Hepatocyte (in vitro differentiated cells): ENCODE results near the gene ADGRD1. TPM values are rescaled to one million over a fixed set of nuclear protein-coding genes. Genes with fewer than 3 reads are reported as not detected.

Experiments used
- DNase-seq: peaks from one replicate; pipeline ENCODE4 v3.0.0-alpha.2; 2016; ENCODE audit warnings: low spot score
- H2AFZ ChIP-seq: fragments of 200-600 bp; sonication (generic); 2 replicates; pipeline ENCODE4 v1.6.0; 2016; ENCODE audit warnings: antibody characterized with exemption, mild to moderate bottlenecking
- H3K27ac ChIP-seq: fragments of 200-600 bp; sonication (generic); 2 replicates; pipeline ENCODE4 v1.5.1; 2016; ENCODE audit warnings: mild to moderate bottlenecking
- H3K27me3 ChIP-seq: fragments of 200-600 bp; sonication (generic); 2 replicates; pipeline ENCODE4 v1.6.1; 2016
- H3K36me3 ChIP-seq: fragments of 200-600 bp; sonication (generic); replicated peaks from 2 replicates; pipeline ENCODE4 v1.5.1; 2016; ENCODE audit warnings: low read depth; ENCODE audit not compliant: insufficient read depth
- H3K4me1 ChIP-seq: fragments of 200-600 bp; sonication (generic); 2 replicates; pipeline ENCODE4 v1.5.1; 2016; ENCODE audit warnings: mild to moderate bottlenecking, moderate library complexity; ENCODE audit not compliant: insufficient read depth
- H3K4me2 ChIP-seq: fragments of 200-600 bp; sonication (generic); 2 replicates; pipeline ENCODE4 v1.6.0; 2016
- H3K4me3 ChIP-seq: fragments of 200-600 bp; sonication (generic); 2 replicates; pipeline ENCODE4 v1.5.1; 2016; ENCODE audit warnings: mild to moderate bottlenecking
- H3K79me2 ChIP-seq: fragments of 200-600 bp; sonication (generic); 2 replicates; pipeline ENCODE4 v1.6.0; 2017; ENCODE audit warnings: mild to moderate bottlenecking
- H3K9me2 ChIP-seq: fragments of 200-600 bp; sonication (generic); replicated peaks from 2 replicates; pipeline ENCODE4 v1.6.0; 2017; ENCODE audit warnings: mild to moderate bottlenecking; ENCODE audit not compliant: insufficient read depth
- H3K9me3 ChIP-seq: fragments of 200-600 bp; sonication (generic); 2 replicates; pipeline ENCODE4 v1.5.1; 2016; ENCODE audit warnings: low read depth, mild to moderate bottlenecking
- H4K20me1 ChIP-seq: fragments of 200-600 bp; sonication (generic); 2 replicates; pipeline ENCODE4 v1.6.0; 2016; ENCODE audit warnings: mild to moderate bottlenecking; ENCODE audit not compliant: insufficient read depth, poor library complexity, severe bottlenecking
- EZH2 ChIP-seq: fragments of 200-600 bp; sonication (generic); IDR thresholded peaks from 2 replicates; pipeline ENCODE4 v1.6.1; 2016; ENCODE audit warnings: antibody characterized with exemption, mild to moderate bottlenecking, borderline replicate concordance
- EZH2phosphoT487 ChIP-seq: fragments of 200-600 bp; sonication (generic); IDR thresholded peaks from one replicate; pipeline ENCODE4 v1.6.1; 2018; ENCODE audit warnings: antibody characterized with exemption, mild to moderate bottlenecking, low read depth, moderate library complexity; ENCODE audit not compliant: unreplicated experiment, severe bottlenecking
- WGBS: methylation state at CpG from one replicate; pipeline ENCODE4 v1.1.6; 2016; ENCODE audit warnings: low lambda C conversion rate; ENCODE audit errors: missing lambda C conversion rate; 5-methylcytosine and 5-hydroxymethylcytosine counted together
- polyA plus RNA-seq: library from polyadenylated mRNA; unstranded; fragments of >200 nt; fragmentation: Nextera tagmentation; extraction: Ambion mirVana; gene quantifications from 2 replicates; pipeline ENCODE4 v1.2.1, GENCODE V29; 2016
- total RNA-seq: library from RNA; depleted of rRNA; stranded (reverse); fragments of >200 nt; gene quantifications from 2 replicates; pipeline ENCODE4 v1.2.3, GENCODE V29; 2014
- TF ChIP-seq, protein P1 (sequence below): fragments of 200-600 bp; sonication (generic); IDR thresholded peaks from 2 replicates; pipeline ENCODE4 v1.5.1; 2016; ENCODE audit warnings: antibody characterized with exemption, mild to moderate bottlenecking; ENCODE audit not compliant: poor library complexity

ADGRD1 gene
- total and polyA plus RNA-seq, 2 experiments from 2014 or later, result 18.1 to 18.5 TPM

DNA sequence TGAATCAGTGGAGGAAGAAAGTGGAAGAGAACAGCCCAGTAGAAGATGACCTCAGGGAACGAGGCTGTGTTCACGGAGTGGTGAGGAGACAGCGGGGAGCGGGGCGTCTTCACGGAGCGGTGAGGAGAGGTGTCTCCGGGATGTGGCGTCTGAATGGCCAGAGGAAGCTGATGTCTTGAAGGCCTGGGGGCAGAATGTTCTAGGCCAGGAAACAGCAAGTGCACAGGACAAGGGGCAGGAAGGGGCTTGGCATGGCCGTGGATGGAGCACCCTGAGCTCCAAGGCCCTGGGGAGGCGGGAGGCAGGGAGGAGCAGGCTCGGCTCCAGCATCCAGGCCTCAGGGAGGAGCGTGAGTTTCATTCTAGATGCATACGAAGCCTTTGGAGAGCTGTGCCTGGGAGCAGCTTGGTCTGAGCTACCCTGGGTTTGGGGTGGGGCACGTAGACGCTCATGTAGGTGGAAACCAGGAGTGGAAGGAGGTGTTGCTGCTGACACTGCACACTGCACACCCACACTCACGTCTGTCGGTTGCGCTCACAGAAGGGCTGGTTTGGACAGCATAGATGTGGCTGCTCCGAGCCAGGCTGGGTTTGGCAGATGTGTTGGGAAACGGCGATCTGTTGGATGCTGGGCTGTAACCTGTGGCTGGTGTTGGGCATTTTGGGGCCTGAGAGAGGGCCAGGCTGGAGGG is 131.6 kb downstream of the ADGRD1 start:
- Histone ChIP-seq H3K79me2 (no peaks in the 10 kb centered on the region), H3K36me3 (no peaks in the 10 kb centered on the region), H4K20me1 (no peaks in the 10 kb centered on the region), H3K4me3 (no peak overlapping the region), H3K27ac (no peak overlapping the region), H2AFZ (no peak overlapping the region), H3K4me1 (no peaks in the 10 kb centered on the region), H3K4me2 (no peak overlapping the region), H3K9me2 (no peaks in the 10 kb centered on the region), H3K9me3 (no peaks in the 10 kb centered on the region), H3K27me3 (no peaks in the 10 kb centered on the region)
- DNase-seq, result no peak
- TF ChIP-seq EZH2 (no peak), EZH2phosphoT487 (no peak)
- TF ChIP-seq, protein P1, sequence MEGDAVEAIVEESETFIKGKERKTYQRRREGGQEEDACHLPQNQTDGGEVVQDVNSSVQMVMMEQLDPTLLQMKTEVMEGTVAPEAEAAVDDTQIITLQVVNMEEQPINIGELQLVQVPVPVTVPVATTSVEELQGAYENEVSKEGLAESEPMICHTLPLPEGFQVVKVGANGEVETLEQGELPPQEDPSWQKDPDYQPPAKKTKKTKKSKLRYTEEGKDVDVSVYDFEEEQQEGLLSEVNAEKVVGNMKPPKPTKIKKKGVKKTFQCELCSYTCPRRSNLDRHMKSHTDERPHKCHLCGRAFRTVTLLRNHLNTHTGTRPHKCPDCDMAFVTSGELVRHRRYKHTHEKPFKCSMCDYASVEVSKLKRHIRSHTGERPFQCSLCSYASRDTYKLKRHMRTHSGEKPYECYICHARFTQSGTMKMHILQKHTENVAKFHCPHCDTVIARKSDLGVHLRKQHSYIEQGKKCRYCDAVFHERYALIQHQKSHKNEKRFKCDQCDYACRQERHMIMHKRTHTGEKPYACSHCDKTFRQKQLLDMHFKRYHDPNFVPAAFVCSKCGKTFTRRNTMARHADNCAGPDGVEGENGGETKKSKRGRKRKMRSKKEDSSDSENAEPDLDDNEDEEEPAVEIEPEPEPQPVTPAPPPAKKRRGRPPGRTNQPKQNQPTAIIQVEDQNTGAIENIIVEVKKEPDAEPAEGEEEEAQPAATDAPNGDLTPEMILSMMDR, result no peak
- WGBS, result 89% methylated on average over 22 of the region's 22 CpGs

DNA sequence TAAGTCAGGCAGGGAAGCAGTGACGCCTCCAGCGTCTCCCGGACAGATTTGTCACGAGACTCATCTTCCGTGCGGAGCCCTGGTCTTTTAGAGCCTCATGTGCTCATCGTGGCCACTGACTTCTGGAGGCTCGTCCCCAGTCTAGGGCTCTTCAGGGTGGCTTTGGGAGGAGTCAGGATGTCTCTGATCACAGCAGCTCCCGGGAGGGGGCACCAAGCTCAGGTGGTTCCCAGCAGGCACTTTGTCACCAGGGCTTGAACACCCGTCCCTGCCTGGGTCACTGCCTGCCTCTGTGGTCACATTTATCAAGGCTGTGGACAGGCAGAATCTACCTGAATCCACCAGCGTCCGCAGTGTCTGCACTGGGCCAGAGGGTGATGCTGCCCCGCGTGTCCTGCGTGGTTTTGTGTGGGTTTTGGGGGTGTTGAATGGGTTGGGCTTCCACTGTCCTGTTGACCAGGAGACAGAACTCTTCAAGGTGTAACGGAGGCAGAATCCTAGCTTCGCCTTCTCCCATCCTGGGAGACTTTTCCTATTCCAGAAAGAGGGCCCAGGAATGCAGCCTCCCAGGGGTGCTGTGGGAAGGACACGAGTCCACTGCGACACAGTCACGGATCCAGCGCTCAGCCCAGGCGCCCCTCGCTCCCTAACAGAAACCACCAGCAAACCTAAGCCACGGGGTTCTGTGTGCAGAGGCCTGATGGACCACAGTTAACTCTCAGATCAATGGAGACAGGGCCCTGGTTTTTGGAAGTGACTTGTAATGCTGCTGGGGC is 132.3 kb downstream of the ADGRD1 start:
- Histone ChIP-seq H3K27ac (no peak overlapping the region), H3K4me1 (no peaks in the 10 kb centered on the region), H3K36me3 (no peaks in the 10 kb centered on the region), H2AFZ (no peak overlapping the region), H3K9me2 (no peaks in the 10 kb centered on the region), H3K27me3 (no peaks in the 10 kb centered on the region), H3K4me3 (no peak overlapping the region), H3K9me3 (no peaks in the 10 kb centered on the region), H4K20me1 (no peaks in the 10 kb centered on the region), H3K4me2 (no peak overlapping the region), H3K79me2 (no peaks in the 10 kb centered on the region)
- WGBS, result 93% methylated on average over 24 of the region's 24 CpGs
- TF ChIP-seq EZH2 (no peak), EZH2phosphoT487 (no peak)
- TF ChIP-seq, protein P1, result no peak
- DNase-seq, result no peak

DNA sequence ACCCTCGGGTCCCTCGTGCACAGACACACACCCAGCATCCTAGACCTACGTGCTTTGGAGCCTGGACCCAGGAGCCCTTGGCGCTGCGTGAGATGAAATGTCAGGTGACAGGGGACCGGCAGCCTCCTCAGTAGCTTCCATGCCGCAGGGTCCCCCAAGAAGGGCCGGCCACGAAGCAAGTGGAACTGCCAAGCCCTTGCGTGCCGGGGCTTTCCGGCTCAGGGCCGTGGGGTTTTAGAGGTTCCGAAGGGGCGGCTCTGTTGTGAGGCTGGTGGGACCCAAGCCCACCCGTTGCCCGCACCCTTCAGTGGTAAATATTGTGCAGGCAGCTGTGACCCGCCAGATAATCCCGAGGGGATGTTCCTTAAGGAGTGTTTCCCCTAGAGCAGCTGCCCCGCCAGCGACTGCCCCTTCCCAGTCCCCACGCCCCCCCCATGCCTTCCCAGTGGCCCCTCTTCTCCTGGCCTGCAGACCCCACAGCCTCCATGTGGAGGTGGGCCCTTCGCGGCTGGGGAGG is 133.7 kb downstream of the ADGRD1 start:
- H3K27me3 ChIP-seq, result no peaks in the 10 kb centered on the region
- TF ChIP-seq, protein P1, result no peak
- TF ChIP-seq EZH2phosphoT487, result no peak
- no peak for TF ChIP-seq EZH2
- H3K9me3 ChIP-seq, result no peaks in the 10 kb centered on the region
- H3K9me2 ChIP-seq, result no peaks in the 10 kb centered on the region
- H3K4me3 ChIP-seq, result no peak overlapping the region
- DNase-seq, result no peak
- H4K20me1 ChIP-seq, result no peaks in the 10 kb centered on the region
- H2AFZ ChIP-seq, result no peak overlapping the region
- no peaks in the 10 kb centered on the region for H3K36me3 ChIP-seq
- 96% methylated on average over 23 of the region's 24 CpGs for WGBS
- H3K4me2 ChIP-seq, result no peak overlapping the region
- no peak overlapping the region for H3K27ac ChIP-seq
- no peaks in the 10 kb centered on the region for H3K4me1 ChIP-seq
- no peaks in the 10 kb centered on the region for H3K79me2 ChIP-seq
